DMS 273 treated with DMSO at 0.1 percent for 48 hours (cell line): ENCODE data around the gene PGRMC2.
A peak's percentile ranks its signal among the peaks of the same experiment; 100 is the strongest.

Experiments used
- DNase-seq: peaks from one replicate; lab custom pipeline; 2025; lab: John Stamatoyannopoulos, UW

Gene PGRMC2

DNA sequence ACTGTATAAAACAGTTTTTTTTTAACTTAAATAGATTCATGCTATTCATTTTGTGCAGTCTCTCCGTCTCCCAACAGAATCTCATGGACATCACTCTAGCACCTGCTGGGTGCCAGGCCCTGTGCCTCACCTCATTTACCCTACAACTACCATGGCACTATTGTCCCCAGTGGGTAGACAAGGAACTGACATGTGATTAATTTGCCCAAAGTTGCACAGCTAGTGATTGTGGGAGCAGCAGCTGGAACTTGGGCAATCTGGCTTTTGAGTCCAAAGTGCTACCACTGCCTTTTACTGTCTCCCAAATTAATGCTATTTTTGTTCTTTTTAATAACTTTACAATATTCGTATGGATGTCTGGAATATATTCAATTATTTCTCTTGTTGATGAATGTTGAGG lies 11.2 kb upstream of the PGRMC2 start:
- no peak for DNase-seq

DNA sequence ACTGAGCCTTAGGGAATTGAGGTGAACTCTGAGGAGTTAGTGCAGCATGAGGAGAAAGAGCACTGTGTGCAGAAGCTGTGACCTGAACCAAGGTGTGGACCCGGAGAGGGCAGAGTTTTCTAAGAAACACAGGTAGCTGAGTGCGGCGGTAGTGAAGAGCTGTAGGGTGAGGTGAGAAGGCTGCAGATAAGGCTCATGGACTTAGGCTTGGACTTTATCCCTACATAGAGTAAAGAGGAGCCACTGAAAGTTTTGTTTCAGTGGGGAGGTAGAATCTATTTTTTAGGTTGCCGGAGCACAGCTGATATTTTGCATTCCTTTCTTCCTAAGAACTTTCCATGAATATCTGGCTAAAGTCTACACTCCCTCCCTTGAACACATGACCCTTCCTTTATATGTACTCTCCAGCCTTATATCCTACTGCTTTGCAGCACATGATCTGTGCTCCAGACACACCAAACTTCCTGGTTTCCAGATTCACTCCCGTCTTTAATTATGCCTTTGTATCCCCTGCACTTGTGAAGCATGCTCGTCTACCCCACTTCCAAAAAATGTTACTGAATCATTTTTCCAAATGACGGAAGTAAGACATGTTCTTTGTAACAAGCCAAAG lies 10.6 kb upstream of the PGRMC2 start:
- DNase-seq: no peak

GRCh38 chr4:128295255-128295654 lies 7.6 kb upstream of the PGRMC2 start:
- DNase-seq: no peak

GRCh38 chr4:128294464-128294863 lies 6.9 kb upstream of the PGRMC2 start:
- DNase-seq: no peak

DNA sequence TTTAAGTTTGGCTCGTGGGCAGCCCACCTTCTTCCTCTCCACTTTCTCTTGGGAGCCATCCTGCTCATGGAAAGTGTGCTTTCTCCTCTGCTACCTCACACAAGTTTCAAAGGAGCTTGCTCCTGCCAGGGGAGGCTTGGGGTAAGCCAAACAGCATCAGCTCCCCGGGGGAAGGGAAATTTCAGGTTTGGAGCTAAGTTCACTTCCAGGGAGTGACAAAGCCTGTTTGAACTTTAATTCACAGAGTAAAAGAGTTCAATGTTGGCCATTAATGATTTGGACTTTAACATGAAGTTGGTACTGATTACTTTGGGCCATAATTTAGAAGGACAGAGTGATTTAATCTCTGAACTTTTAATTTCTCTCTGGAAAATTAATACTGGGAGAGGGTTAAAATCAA lies 4.7 kb upstream of the PGRMC2 start:
- DNase-seq: no peak

GRCh38 chr4:128291096-128291495 lies 3.5 kb upstream of the PGRMC2 start:
- DNase-seq: no peak

- no peak for DNase-seq
Measured at GRCh38 chr4:128290526-128290925, 2.9 kb upstream of the PGRMC2 start.

DNA sequence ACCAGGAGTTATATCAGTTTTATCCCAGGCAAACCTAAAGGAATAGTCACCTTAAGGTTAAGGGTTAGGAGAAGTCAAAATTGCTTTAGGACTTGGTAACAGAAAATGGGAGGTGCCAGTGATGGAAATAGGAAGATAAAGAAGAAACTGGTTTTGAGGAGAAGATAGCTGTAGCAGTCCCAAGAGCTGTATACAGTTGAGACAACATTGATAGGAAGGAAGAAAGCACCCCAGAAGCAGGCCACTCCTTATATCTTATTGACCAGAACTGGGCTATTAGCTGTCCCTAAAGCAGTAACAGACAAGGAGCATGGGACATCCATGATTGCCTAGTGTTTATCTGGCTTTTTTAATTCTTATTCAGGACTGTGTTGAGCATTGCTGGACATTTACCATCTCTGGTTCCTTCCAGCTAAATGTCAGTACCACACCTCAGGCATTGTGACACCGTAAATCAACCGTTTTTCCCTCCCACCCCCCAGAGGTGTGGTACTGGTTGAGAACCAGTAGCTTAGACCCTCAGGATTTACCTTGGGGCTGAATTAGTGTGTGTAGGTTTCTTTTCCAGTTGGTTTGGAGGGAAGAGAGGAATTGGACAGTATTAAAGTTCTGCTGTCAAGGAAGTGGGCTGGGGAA lies 2.0 kb upstream of the PGRMC2 start:
- DNase-seq: no peak

DNA sequence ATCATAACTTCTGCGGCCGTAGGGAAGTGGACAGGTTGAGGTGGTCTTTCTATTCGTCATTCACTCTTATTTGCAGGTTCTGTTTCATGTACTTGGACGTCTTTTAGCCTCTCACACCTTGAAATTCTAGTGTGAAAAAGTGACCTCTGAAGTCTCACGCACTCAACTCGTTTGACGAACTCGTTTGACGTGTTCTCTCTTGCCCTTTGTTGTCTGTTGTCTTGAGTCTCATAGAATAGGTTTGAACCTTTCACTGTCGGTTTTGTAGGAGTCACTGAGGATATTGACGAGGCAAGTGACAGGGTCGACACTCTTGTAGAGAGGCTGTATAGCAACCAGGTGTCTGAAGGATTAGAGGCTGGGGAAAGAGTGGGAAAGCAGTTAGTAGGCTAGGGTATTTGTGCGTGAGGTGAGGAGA lies 1.1 kb upstream of the PGRMC2 start:
- DNase-seq: no peak

DNA sequence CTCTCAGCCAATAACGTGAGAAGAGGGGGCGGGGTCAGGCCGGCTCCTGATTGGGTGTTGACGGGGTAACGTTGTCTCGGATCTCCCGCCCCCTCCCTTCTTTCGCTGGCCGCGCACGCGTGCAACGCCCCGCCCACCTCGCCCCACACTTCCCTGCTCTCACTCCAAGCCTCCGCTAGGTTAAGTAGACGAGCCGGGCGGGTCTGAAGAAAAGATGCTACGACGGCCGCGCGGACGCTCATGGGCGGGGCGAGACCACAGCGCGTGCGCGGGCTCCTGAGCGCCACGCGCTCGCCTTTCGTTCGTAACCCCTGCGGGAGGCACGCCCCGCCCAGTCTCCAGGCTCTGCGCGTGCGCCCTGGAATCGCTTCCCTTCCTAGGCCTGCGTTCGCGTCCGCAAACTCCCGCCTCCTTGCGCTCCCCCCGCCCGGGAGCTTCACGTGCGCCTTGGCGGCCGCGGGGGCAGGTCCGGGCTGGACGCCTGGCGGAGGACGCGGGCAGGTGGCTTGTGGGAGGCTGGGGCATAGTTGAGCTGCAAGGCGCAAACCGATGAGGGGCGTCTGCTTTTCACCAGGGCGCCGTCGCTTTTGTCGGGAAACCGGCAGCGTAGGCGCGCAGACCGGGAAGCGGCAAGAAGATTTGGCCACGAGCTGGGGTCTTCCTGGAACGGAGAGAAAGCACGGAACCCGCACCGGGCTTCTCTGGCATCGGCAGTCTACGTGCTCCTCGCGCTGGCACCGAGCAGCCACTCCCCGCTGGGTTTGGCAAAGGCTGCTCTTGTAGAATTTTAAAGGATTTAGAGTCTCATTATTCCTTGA lies 467 bp upstream of the PGRMC2 start:
- peak; percentile 96 for DNase-seq

DNA sequence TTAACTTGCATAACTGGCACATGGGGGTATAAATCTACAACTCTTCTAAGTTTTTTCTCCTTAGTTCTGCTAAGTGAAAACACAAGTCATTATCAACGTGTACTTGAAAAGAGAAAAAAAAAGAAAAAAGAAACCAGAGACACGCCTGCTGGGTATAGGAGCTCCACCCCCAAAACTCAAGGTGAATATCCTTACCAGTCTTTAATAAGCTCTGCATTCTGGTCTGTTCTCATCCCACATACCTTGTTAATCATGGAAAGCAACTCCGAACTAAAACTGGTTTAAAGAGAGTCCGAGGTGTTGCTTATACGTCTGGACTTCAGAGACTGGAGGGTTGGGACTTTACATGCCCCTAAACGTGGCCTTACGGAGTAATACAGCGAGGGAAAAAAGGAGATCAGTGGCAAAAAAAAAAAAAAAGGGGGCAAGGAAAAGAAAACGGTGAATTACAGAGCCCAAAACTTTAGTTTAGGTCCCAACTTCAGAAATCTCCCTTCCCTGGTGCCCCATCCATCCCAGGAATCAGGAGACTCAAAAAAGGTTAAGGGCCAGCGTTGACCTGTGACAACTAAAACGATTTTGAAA lies 1.0 kb downstream of the PGRMC2 start:
- peak; percentile 21 for DNase-seq

DNA sequence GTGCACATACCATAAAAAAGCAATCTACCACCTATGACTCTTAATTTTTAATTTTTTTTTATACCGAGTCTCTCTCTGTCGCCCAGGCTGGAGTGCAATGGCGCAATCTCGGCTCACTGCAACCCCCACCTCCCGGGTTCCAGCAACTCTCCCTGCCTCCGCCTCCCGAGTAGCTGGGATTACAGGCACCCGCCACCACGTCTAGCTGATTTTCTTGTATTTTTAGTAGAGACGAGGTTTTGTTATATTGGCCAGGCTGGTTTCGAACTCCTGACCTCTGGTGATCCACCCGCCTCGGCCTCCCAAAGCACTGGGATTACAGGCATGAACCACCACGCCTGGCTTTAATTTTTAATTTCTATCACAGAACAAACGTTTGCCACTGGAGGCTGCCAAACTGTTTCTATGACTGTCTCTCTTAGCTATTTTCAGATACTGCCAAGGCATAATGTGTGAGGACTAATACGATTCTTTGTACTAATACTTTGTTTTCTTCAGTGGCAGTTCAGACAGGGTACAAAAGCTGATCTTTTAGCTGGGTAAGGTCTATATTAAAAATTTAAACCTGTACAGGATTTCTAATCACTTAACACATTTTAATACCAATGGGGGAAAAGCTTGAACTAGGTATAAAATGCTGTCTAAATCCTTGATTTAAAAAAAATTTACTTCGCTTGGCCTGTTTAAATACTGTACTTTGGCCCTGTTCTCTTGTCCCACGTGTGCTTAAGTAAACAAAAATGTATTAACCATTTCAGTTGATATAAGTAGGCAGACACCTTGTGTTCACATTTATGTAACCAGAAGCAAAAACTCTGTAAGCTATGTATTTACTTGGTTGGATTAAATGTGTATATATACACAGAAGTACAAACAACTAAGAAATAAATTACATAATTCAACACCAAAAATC lies 2.3 kb downstream of the PGRMC2 start:
- DNase-seq: no peak

DNA sequence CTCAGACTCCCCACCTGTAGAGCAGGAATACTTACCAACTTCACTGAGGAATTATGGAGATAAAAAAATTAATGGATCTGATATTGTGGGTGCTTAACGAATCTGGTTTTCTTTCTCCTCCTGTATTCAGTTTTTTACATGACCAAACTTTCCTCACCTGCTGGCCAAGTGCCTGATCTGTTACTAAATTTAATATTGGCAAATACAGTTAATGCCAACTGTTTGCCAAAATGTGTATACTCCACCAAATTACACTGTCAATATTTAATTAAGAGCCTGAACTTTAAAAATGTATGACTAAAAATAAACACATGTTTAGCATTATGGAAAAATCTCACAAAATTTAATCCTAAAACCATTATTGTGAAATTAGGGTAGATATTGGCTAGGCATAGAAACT lies 3.3 kb downstream of the PGRMC2 start:
- no peak for DNase-seq

DNA sequence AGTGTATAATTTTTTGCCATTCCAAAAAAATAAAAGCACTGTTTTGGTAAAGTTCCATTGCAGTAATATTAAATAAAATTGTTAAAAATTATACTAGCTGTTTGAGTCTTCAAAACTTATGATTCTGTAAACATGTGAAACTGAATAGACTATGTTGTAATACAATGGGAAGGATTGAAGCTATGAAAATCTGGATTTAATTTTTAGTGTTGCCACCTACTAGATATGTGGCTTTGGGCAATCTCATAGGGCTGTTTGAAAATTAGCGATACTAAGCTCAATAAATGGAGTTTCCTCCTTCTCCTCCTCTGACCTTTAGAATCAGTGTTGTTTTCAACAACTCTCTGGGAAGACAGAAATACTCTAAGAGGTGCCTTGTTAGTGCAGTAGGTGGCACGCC lies 4.5 kb downstream of the PGRMC2 start:
- DNase-seq: no peak

- DNase-seq: no peak
Measured at GRCh38 chr4:128282516-128282915, 5.1 kb downstream of the PGRMC2 start.

GRCh38 chr4:128281354-128281753 lies 6.3 kb downstream of the PGRMC2 start:
- DNase-seq: no peak

DNA sequence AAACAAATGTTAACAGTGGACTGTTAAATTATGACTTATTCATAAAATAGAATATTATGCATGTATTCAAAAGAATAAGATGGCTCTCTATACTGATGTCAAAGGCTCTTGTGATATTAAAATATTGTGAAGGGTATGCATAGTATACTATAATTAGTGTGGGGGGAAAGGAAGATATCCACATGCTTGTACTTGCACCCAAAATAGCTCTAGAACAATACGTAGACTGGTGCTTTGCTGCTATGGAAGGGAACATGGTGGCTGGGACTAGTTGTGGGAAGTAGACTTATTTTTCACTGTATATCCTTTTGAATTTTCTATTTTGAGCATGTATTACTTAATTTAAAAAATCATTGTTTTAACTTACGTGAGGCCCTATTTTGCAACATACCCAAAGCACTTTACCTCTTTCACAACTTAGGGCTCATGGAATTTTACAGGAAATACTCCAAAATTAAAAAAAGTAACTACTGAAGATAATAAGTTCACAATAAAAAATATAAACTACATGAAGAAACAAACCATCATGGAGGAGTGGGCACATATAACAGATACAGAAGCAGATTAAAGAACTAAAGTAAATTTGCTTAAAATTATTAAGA lies 7.9 kb downstream of the PGRMC2 start:
- DNase-seq: no peak

GRCh38 chr4:128277856-128278255 lies 9.8 kb downstream of the PGRMC2 start:
- DNase-seq: peak; percentile 26

DNA sequence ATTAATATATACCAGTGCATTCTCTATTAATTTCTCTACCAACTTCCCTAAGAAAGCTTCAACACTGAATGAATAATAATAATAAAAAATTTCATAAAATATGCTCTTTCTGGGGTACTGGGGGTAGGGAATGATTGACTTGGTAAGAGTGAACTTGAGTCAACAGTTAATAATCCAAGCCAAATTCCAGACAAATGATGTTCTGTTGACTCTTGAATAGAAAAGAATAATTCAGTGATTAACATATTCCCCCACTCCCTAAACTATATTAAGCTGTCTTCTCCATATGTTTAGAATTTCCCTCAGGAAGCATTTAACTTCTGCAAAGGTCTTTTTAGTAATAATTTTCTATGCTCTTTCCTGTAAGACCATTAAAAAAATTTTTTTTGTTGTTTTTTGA lies 12.3 kb downstream of the PGRMC2 start:
- no peak for DNase-seq

GRCh38 chr4:128271551-128271950 lies 16.1 kb downstream of the PGRMC2 start:
- DNase-seq: no peak

GRCh38 chr4:128268970-128269369 lies 18.6 kb downstream of the PGRMC2 start:
- DNase-seq: no peak
